ENCODE results near the gene TWNK. TPM values are rescaled to one million over a fixed set of nuclear protein-coding genes. Genes with fewer than 3 reads are reported as not detected.

TWNK gene
- total RNA-seq, 2 donors from 2014 or later: 4.6 to 11.4 TPM

DNA sequence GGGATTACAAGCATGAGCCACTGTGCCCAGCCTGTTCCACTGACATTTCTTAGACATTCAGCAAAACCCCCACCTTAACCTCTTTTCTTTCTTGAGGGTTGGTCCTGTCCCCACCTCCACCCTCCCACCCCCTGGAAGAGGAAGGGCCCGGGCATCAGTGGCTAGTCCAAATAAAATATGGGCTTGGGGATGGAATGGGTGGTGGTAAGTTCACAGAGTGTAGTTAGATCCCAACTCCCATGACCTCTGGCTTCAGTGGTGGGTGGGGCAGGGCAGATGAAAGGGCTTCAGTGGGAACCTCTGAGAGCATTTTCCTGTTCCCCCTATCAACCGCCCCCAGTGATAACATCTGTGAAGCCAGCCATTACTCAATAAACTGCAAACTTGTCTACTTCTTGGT is 53.5 kb downstream of the TWNK start:
- Histone ChIP-seq H3K27ac (no peak overlapping the region), H3K4me1 (no peaks in the 10 kb centered on the region), H3K9ac (ENCODE audit: low read depth in 2 of 2, low read length in 2 of 2) (no peak overlapping the region), H3K27me3 (no peaks in the 10 kb centered on the region), H3K9me3 (no peaks in the 10 kb centered on the region), H3K4me3 (no peak overlapping the region), H3K36me3 (peaks cover 6% of the 10 kb centered on the region)
- DNase-seq: no peak
- intact Hi-C loops (cut with DNase I): no loop called here
- TF ChIP-seq, protein P1, sequence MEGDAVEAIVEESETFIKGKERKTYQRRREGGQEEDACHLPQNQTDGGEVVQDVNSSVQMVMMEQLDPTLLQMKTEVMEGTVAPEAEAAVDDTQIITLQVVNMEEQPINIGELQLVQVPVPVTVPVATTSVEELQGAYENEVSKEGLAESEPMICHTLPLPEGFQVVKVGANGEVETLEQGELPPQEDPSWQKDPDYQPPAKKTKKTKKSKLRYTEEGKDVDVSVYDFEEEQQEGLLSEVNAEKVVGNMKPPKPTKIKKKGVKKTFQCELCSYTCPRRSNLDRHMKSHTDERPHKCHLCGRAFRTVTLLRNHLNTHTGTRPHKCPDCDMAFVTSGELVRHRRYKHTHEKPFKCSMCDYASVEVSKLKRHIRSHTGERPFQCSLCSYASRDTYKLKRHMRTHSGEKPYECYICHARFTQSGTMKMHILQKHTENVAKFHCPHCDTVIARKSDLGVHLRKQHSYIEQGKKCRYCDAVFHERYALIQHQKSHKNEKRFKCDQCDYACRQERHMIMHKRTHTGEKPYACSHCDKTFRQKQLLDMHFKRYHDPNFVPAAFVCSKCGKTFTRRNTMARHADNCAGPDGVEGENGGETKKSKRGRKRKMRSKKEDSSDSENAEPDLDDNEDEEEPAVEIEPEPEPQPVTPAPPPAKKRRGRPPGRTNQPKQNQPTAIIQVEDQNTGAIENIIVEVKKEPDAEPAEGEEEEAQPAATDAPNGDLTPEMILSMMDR (IDR thresholded peaks at IDR 0.05): no peak

DNA sequence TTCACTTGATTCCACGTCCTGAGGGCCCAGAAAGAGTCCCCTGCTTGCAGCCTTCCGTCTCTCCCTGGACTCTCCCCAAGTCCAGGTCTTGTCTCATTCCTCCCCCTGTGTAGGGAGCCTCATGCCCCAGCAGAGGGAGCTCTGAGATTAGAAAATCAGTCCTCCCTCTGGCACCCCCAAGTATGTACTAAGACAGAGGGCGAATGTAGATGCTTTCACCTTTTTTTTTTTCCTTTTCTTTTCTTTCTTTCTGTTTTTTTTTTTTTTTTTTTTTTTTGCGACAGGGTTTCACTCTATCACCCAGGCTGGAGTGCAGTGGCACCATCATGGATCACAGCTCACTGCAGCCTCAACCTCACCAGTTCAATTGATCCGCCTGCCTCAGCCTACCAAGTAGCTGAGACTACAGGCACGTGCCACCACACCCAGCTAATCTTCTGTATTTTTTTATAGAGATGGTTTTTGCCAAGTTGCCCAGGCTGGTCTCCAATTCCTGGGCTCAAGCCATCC is 54.0 kb downstream of the TWNK start:
- Histone ChIP-seq H3K4me3 (no peak overlapping the region), H3K4me1 (no peaks in the 10 kb centered on the region), H3K9me3 (no peaks in the 10 kb centered on the region), H3K27ac (no peak overlapping the region), H3K36me3 (peaks cover 6% of the 10 kb centered on the region), H3K27me3 (no peaks in the 10 kb centered on the region), H3K9ac (ENCODE audit: low read depth in 2 of 2, low read length in 2 of 2) (no peak overlapping the region)
- DNase-seq: peak; percentile 90
- intact Hi-C loops (cut with DNase I): no loop called here
- TF ChIP-seq, protein P1 (IDR thresholded peaks at IDR 0.05): peak; percentile 74

DNA sequence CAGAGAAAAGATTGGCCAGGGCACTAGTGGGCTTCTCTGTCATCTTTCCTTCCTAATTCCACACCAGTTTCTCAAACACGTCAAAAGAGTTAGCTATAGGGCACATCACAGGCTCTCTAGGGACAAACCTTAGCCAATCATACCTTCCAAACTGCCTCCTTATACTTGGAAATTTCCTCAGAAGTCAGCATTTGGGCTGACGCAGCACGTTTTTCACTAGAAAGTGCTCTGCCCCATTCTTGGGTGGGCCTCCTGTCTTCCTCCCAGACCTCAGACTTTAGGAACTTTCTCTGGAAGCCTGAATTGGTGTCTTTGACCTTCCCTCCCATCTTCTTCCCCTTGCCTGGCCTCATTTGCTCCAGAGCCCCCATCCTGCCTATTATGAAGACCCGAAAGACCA is 54.8 kb downstream of the TWNK start:
- H3K9ac ChIP-seq (ENCODE audit: low read depth in 2 of 2, low read length in 2 of 2): peak overlapping the region; percentile 57 to 94
- no peaks in the 10 kb centered on the region for H3K9me3 ChIP-seq
- TF ChIP-seq, protein P1 (IDR thresholded peaks at IDR 0.05): no peak
- intact Hi-C loops (cut with DNase I): no loop called here
- H3K4me3 ChIP-seq: no peak overlapping the region
- no peak for DNase-seq
- H3K27ac ChIP-seq: peak overlapping the region; percentile 93
- H3K36me3 ChIP-seq: peaks cover 6% of the 10 kb centered on the region
- H3K4me1 ChIP-seq: no peaks in the 10 kb centered on the region
- H3K27me3 ChIP-seq: no peaks in the 10 kb centered on the region

DNA sequence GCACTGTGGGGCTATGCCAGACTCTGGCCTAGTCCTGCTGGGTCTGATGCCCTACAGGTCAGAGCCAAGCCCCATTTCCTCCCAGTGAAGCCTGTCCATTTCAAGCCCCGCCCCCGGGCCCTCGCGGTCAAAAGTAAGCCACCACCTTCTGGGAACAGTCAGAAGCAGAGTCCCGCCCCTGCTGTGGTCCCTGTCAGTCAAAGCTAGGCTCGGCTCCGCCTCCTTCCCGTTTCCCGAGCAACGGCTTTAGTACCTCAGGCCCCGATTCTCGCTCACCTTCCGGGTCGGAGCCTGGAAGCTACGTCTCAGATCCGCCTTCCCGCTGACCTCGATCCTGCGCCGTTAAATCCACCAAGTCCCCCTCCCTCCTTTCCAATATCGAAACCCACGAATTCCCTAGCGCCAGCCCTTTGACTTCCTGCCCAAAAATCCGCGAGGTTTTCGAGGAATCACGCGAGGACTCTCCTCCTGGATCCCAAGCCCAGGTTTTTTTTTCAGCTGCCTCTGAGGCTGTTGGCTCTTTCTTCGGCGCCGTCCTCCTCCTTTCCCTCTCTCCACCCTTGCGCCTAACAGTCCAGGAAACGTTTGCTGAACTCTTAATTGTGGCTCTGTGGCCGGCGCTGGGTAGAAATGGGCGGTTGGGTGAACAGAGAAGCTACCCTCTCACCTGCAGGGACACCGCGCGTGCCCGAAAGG is 55.5 kb downstream of the TWNK start:
- intact Hi-C loops (cut with DNase I): no loop called here
- H3K4me1 ChIP-seq: no peaks in the 10 kb centered on the region
- no peaks in the 10 kb centered on the region for H3K9me3 ChIP-seq
- TF ChIP-seq, protein P1 (IDR thresholded peaks at IDR 0.05): no peak
- H3K27ac ChIP-seq: peak overlapping the region; percentile 93
- H3K36me3 ChIP-seq: peaks cover 6% of the 10 kb centered on the region
- peaks cover 2% of the 10 kb centered on the region for H3K27me3 ChIP-seq
- H3K9ac ChIP-seq (ENCODE audit: low read depth in 2 of 2, low read length in 2 of 2): peak overlapping the region; percentile 57 to 94
- DNase-seq: peak; percentile 99
- peak overlapping the region; percentile 36 for H3K4me3 ChIP-seq

DNA sequence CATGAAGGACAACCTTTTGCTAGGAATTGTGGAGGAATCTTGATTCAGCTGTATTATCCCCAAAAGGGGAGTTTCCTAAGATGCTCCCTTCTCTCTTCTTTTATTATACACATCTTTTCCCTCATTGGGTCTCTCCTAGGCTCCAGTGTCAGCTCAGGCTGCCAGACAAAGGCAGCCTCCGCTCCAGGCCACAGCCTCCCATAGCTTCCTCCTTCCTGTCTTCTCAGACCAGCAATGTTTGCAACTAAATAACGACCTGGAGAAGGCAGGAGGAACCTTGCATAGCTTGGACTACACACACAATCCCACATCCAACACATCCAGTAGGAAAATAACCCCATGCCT is 56.0 kb downstream of the TWNK start:
- DNase-seq: no peak
- intact Hi-C loops (cut with DNase I): no loop called here
- TF ChIP-seq, protein P1 (IDR thresholded peaks at IDR 0.05): no peak

More for the DNA sequence above, 56.0 kb downstream of the TWNK start:
- peak overlapping the region; percentile 36 for H3K4me3 ChIP-seq
- H3K36me3 ChIP-seq: peaks cover 6% of the 10 kb centered on the region
- H3K9ac ChIP-seq (ENCODE audit: low read depth in 2 of 2, low read length in 2 of 2): peak overlapping the region; percentile 45 to 94
- no peaks in the 10 kb centered on the region for H3K9me3 ChIP-seq
- H3K4me1 ChIP-seq: no peaks in the 10 kb centered on the region
- H3K27ac ChIP-seq: peak overlapping the region; percentile 93
- H3K27me3 ChIP-seq: peaks cover 8% of the 10 kb centered on the region

Small RNA genes within 50 kb of the gene (microRNA-seq; reads per million reads assigned to microRNA genes)
- not detected for gene MIR608

Other genes with a start within 250 kb of the TWNK start
- under 1 TPM in 1 of 2 donors, not detected in 1; 0.15 TPM for gene PAX2, start 242.0 kb upstream of the TWNK start, total RNA-seq
- gene SLF2, start 74.6 kb upstream of the TWNK start, total RNA-seq: 10 to 100 TPM; 15.1 to 21.9 TPM
- 100 to 1,000 TPM; 113 to 133 TPM for gene SEMA4G, start 18.0 kb upstream of the TWNK start, total RNA-seq
- 100 to 1,000 TPM in 1 of 2 donors, 10 to 100 TPM in 1; 71.5 to 105 TPM for gene MRPL43, start within 50 bp of the TWNK start, total RNA-seq
- gene LZTS2, start 12.3 kb downstream of the TWNK start, total RNA-seq: 10 to 100 TPM; 30.8 to 36.5 TPM
- gene PDZD7, start 43.6 kb downstream of the TWNK start, total RNA-seq: under 1 TPM; 0.19 to 0.42 TPM
- gene SFXN3, start 43.7 kb downstream of the TWNK start, total RNA-seq: 10 to 100 TPM in 1 of 2 donors, 1 to 10 TPM in 1; 8.8 to 18.1 TPM
- gene KAZALD1, start 74.4 kb downstream of the TWNK start, total RNA-seq: 10 to 100 TPM; 11.5 to 32.4 TPM
- gene TLX1, start 143.8 kb downstream of the TWNK start, total RNA-seq: under 1 TPM; 0.21 to 0.52 TPM
- not detected for gene LBX1, start 241.9 kb downstream of the TWNK start, total RNA-seq

Measured in colonic mucosa (tissue), 4 donors.